ENCODE results near the gene PARPBP.

PARPBP gene

GRCh38 chr12:102163383-102163782, 43.4 kb downstream of the PARPBP start:
- no peak for TF ChIP-seq EZH2 (IDR thresholded peaks at IDR 0.05; ENCODE audit: borderline replicate concordance, low read length)
- TF ChIP-seq CTCF (IDR thresholded peaks at IDR 0.05; ENCODE audit: low read length), result no peak
- Histone ChIP-seq H3K4me2 (ENCODE audit: low read length) (no peak overlapping the region), H2AFZ (ENCODE audit: low read length) (no peak overlapping the region), H3K9ac (ENCODE audit: low read length) (no peak overlapping the region), H3K36me3 (ENCODE audit: insufficient read depth, low read length) (0 out of 2 replicates have a peak, but pooled peaks cover 3% of the 10 kb centered on the region), H3K27ac (ENCODE audit: low read depth, low read length, poor library complexity, severe bottlenecking) (no peak overlapping the region), H3K9me2 (ENCODE audit: low read depth, low read length) (no peaks in the 10 kb centered on the region), H3F3A (ENCODE audit: insufficient read depth, low read length) (no peaks in the 10 kb centered on the region), H3K4me1 (ENCODE audit: insufficient read depth, low read length, severe bottlenecking) (no peaks in the 10 kb centered on the region), H3K79me2 (ENCODE audit: insufficient read depth, low read length) (no peaks in the 10 kb centered on the region), H3K27me3 (ENCODE audit: insufficient read depth, low read length) (no peaks in the 10 kb centered on the region), H4K20me1 (ENCODE audit: insufficient read depth, low read length) (no peaks in the 10 kb centered on the region), H3K4me3 (ENCODE audit: low read depth, low read length, poor library complexity, severe bottlenecking) (no peak overlapping the region), H3K9me3 (ENCODE audit: low read length) (no peaks in the 10 kb centered on the region)

GRCh38 chr12:102167821-102168604, 48.0 kb downstream of the PARPBP start:
- no peak overlapping the region for H3K27ac ChIP-seq (ENCODE audit: low read depth, low read length, poor library complexity, severe bottlenecking)
- H3K4me3 ChIP-seq (ENCODE audit: low read depth, low read length, poor library complexity, severe bottlenecking), result no peak overlapping the region
- H3F3A ChIP-seq (ENCODE audit: insufficient read depth, low read length), result no peaks in the 10 kb centered on the region
- no peaks in the 10 kb centered on the region for H3K9me2 ChIP-seq (ENCODE audit: low read depth, low read length)
- TF ChIP-seq CTCF (IDR thresholded peaks at IDR 0.05; ENCODE audit: low read length) (no peak), EZH2 (IDR thresholded peaks at IDR 0.05; ENCODE audit: borderline replicate concordance, low read length) (no peak)
- H3K9ac ChIP-seq (ENCODE audit: low read length), result no peak overlapping the region
- no peak overlapping the region for H2AFZ ChIP-seq (ENCODE audit: low read length)
- no peaks in the 10 kb centered on the region for H3K4me1 ChIP-seq (ENCODE audit: insufficient read depth, low read length, severe bottlenecking)
- no peaks in the 10 kb centered on the region for H3K79me2 ChIP-seq (ENCODE audit: insufficient read depth, low read length)
- H3K4me2 ChIP-seq (ENCODE audit: low read length), result no peak overlapping the region
- H4K20me1 ChIP-seq (ENCODE audit: insufficient read depth, low read length), result no peaks in the 10 kb centered on the region
- no peaks in the 10 kb centered on the region for H3K27me3 ChIP-seq (ENCODE audit: insufficient read depth, low read length)
- no peaks in the 10 kb centered on the region for H3K9me3 ChIP-seq (ENCODE audit: low read length)
- H3K36me3 ChIP-seq (ENCODE audit: insufficient read depth, low read length), result peaks cover 9% of the 10 kb centered on the region; the same call in 1 of the 2 replicates

DNA sequence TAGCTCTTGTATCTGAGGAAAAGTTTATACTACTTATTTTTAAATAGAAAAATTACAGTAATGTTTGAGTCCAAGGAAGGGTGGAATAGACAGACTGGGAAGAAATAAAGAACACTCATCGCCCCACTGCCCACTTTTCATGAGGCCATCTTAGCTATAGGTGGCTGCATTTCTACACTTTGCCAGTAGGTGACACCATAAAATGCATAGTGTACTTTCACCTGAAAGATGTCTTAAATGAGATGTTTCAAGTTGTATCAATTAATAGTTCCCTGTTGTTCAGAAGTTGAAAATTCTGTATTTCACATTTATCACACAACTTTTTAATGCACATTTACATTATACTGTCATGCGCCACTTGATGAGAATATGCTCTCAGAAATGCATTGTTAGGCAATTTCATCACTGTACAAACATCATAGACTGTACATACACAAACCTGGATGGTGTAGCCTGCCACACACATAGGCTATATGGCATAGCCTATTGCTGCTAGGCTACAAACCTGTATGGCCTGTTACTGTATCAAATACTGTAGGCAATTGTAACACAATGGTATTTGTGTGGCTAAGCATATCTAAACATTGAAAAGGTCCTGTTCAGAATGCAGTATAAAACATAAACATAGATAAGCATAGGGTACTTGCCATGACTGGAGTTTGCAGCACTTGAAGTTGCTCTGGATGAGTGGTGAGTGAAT, 50.1 kb downstream of the PARPBP start:
- Histone ChIP-seq H4K20me1 (ENCODE audit: insufficient read depth, low read length) (no peaks in the 10 kb centered on the region), H2AFZ (ENCODE audit: low read length) (no peak overlapping the region), H3K9ac (ENCODE audit: low read length) (no peak overlapping the region), H3K9me2 (ENCODE audit: low read depth, low read length) (no peaks in the 10 kb centered on the region), H3K79me2 (ENCODE audit: insufficient read depth, low read length) (no peaks in the 10 kb centered on the region), H3K9me3 (ENCODE audit: low read length) (no peaks in the 10 kb centered on the region), H3K27me3 (ENCODE audit: insufficient read depth, low read length) (no peaks in the 10 kb centered on the region), H3K4me3 (ENCODE audit: low read depth, low read length, poor library complexity, severe bottlenecking) (no peak overlapping the region), H3K36me3 (ENCODE audit: insufficient read depth, low read length) (peaks cover 6% of the 10 kb centered on the region; the same call in 1 of the 2 replicates), H3K27ac (ENCODE audit: low read depth, low read length, poor library complexity, severe bottlenecking) (no peak overlapping the region), H3K4me2 (ENCODE audit: low read length) (no peak overlapping the region), H3F3A (ENCODE audit: insufficient read depth, low read length) (no peaks in the 10 kb centered on the region), H3K4me1 (ENCODE audit: insufficient read depth, low read length, severe bottlenecking) (no peaks in the 10 kb centered on the region)
- no peak for TF ChIP-seq EZH2 (IDR thresholded peaks at IDR 0.05; ENCODE audit: borderline replicate concordance, low read length)
- peak; percentile 77 for TF ChIP-seq CTCF (IDR thresholded peaks at IDR 0.05; ENCODE audit: low read length)
